ENCODE measurements around the gene PLA2G2F.

The PLA2G2F gene

GRCh38 chr1:20110679-20111078 is 28.4 kb upstream of the PLA2G2F start (continued):
- TF ChIP-seq, protein P1, sequence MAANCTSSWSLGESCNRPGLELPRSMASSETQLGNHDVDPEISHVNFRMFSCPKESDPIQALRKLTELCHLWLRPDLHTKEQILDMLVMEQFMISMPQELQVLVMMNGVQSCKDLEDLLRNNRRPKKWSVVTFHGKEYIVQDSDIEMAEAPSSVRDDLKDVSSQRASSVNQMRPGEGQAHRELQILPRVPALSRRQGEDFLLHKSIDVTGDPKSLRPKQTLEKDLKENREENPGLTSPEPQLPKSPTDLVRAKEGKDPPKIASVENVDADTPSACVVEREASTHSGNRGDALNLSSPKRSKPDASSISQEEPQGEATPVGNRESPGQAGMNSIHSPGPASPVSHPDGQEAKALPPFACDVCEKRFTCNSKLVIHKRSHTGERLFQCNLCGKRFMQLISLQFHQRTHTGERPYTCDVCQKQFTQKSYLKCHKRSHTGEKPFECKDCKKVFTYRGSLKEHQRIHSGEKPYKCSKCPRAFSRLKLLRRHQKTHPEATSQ (tag by site-specific recombination; IDR thresholded peaks at IDR 0.05), result no peak
- TF ChIP-seq KLF10 (tag by site-specific recombination; IDR thresholded peaks at IDR 0.05) (no peak), ZNF416 (tag by site-specific recombination; IDR thresholded peaks at IDR 0.05) (no peak), ZNF645 (tag by site-specific recombination; IDR thresholded peaks at IDR 0.05) (no peak), ZNF366 (tag by site-specific recombination; conservative IDR thresholded peaks at IDR 0.05) (no peak), BCL11B (tag by site-specific recombination; IDR thresholded peaks at IDR 0.05; ENCODE audit: low read depth) (no peak)

DNA sequence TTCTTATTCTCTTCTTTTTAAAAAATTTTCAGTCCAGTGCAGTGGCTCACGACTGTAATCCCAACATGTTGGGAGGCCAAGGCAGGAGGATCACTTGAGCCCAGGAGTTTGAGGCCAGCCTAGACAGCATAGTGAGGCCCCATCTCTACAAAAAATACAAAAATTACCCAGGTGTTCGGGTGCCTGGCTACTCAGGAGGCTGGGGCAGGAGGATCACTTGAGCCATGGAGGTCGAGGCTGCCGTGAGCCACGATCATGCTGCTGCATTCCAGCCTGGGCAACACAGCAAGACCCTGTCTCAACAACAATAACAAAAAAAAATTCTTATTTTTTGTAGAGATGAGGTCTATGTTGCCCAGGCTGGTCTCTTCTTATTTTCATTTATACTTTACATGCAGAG is 27.7 kb upstream of the PLA2G2F start:
- TF ChIP-seq ZEB2 (tag by site-specific recombination; IDR thresholded peaks at IDR 0.05) (no peak), ZBTB7A (tag by site-specific recombination; IDR thresholded peaks at IDR 0.05; ENCODE audit: low read depth) (no peak), ZNF555 (tag by site-specific recombination; conservative IDR thresholded peaks at IDR 0.05) (no peak), ZNF654 (tag by site-specific recombination; IDR thresholded peaks at IDR 0.05; ENCODE audit: low read depth) (no peak), ZNF513 (tag by site-specific recombination; IDR thresholded peaks at IDR 0.05) (no peak), PRDM6 (tag by site-specific recombination; IDR thresholded peaks at IDR 0.05) (no peak), ZNF624 (tag by site-specific recombination; IDR thresholded peaks at IDR 0.05) (no peak)
- no peaks in the 10 kb centered on the region for H3K4me1 ChIP-seq (ENCODE audit: control insufficient read depth, insufficient read depth, low read length)
- CTCF ChIA-PET, result no interaction called here

GRCh38 chr1:20112279-20113000 is 26.7 kb upstream of the PLA2G2F start:
- CTCF ChIA-PET, result interaction anchor here (0.6 to 1.0 kb wide), 2 partner anchors 30 to 33 kb away, joined by 3 to 4 read pairs; no protein-coding TSS in a partner anchor
- TF ChIP-seq SCRT2 (tag by site-specific recombination; IDR thresholded peaks at IDR 0.05), result no peak
- TF ChIP-seq ZNF600 (tag by site-specific recombination; IDR thresholded peaks at IDR 0.05), result no peak
- TF ChIP-seq REPIN1 (tag by site-specific recombination; IDR thresholded peaks at IDR 0.05; ENCODE audit: low read depth), result no peak
- no peak for TF ChIP-seq PBX3 (CRISPR knock-in tag; IDR thresholded peaks at IDR 0.05)
- no peak for TF ChIP-seq ZNF114 (tag by site-specific recombination; IDR thresholded peaks at IDR 0.05)
- TF ChIP-seq ZNF350 (tag by site-specific recombination; IDR thresholded peaks at IDR 0.05), result no peak
- TF ChIP-seq ZNF10 (tag by site-specific recombination; IDR thresholded peaks at IDR 0.05), result no peak
- no peak for TF ChIP-seq ZNF626 (tag by site-specific recombination; IDR thresholded peaks at IDR 0.05)
- TF ChIP-seq HOXC10 (CRISPR knock-in tag; IDR thresholded peaks at IDR 0.05), result no peak
- no peak for TF ChIP-seq ZNF362 (tag by site-specific recombination; IDR thresholded peaks at IDR 0.05)
- TF ChIP-seq ZNF580 (tag by site-specific recombination; IDR thresholded peaks at IDR 0.05), result no peak
- no peak for TF ChIP-seq ZNF23 (tag by site-specific recombination; IDR thresholded peaks at IDR 0.05; ENCODE audit: borderline replicate concordance)
- TF ChIP-seq ZBTB17 (tag by site-specific recombination; IDR thresholded peaks at IDR 0.05), result no peak

More for the DNA sequence above, 27.7 kb upstream of the PLA2G2F start:
- H3K9me3 ChIP-seq (ENCODE audit: control insufficient read depth, insufficient read depth, low read depth, low read length), result no peaks in the 10 kb centered on the region
- no peak overlapping the region for H3K4me3 ChIP-seq (ENCODE audit: low read depth, low read length)
- POLR2A ChIA-PET, result no interaction called here
- no peaks in the 10 kb centered on the region for H3K36me3 ChIP-seq (ENCODE audit: control insufficient read depth in 2 of 2, insufficient read depth in 1 of 2, low read length in 2 of 2)
- H3K27ac ChIP-seq (ENCODE audit: extremely low read depth, low read depth, low read length), result no peak overlapping the region

More at GRCh38 chr1:20112279-20113000, 26.7 kb upstream of the PLA2G2F start:
- no peak overlapping the region for H3K27ac ChIP-seq (ENCODE audit: extremely low read depth, low read depth, low read length)
- no peak overlapping the region for H3K4me3 ChIP-seq (ENCODE audit: low read depth, low read length)
- H3K36me3 ChIP-seq (ENCODE audit: control insufficient read depth in 2 of 2, insufficient read depth in 1 of 2, low read length in 2 of 2), result no peaks in the 10 kb centered on the region
- POLR2A ChIA-PET, result no interaction called here
- H3K4me1 ChIP-seq (ENCODE audit: control insufficient read depth, insufficient read depth, low read length), result no peaks in the 10 kb centered on the region
- H3K9me3 ChIP-seq (ENCODE audit: control insufficient read depth, insufficient read depth, low read depth, low read length), result no peaks in the 10 kb centered on the region

All from HEK293 (cell line).